OCI-LY1 (cell line): ENCODE data around the gene TRIM66.

Experiments
- CTCF ChIP-seq: fragments of 200-600 bp; sonication (generic), shearing (Covaris generic); IDR thresholded peaks from 2 replicates; pipeline ENCODE4 v1.5.1; 2017; ENCODE audit warnings: mild to moderate bottlenecking, antibody characterized with exemption, low read length, moderate library complexity, mixed read lengths
- EZH2 ChIP-seq: fragments of 200-600 bp; sonication (generic), shearing (Covaris generic); IDR thresholded peaks from 2 replicates; pipeline ENCODE4 v1.8.0; 2017; ENCODE audit warnings: borderline replicate concordance, mixed run types, mild to moderate bottlenecking, antibody characterized with exemption, low read length, moderate library complexity, mixed read lengths

- TF ChIP-seq CTCF (no peak), EZH2 (no peak)
These were observed 95.7 kb downstream of the TRIM66 start for GRCh38 chr11:8586805-8587204.
